DOHH2 (cell line): ENCODE data around the gene IRF7.

ENCODE experiments used
- CTCF ChIP-seq: fragments of 200-600 bp; sonication (generic); IDR thresholded peaks from one replicate; pipeline ENCODE4 v1.5.1; 2014; ENCODE audit warnings: antibody characterized with exemption, mild to moderate bottlenecking, low read depth, low read length; ENCODE audit not compliant: poor library complexity, severe bottlenecking
- EZH2phosphoT487 ChIP-seq: fragments of 200-600 bp; sonication (generic); IDR thresholded peaks from 2 replicates; pipeline ENCODE4 v1.6.1; 2017; ENCODE audit warnings: borderline replicate concordance, mild to moderate bottlenecking, antibody characterized with exemption, low read length, moderate library complexity, mixed read lengths

- TF ChIP-seq CTCF (no peak), EZH2phosphoT487 (no peak)
Observed at GRCh38 chr11:635945-636510, 20.3 kb upstream of the IRF7 start.
